ENCODE measurements around the gene CBX2.

The CBX2 gene

GRCh38 chr17:79814127-79814973 lies 36.4 kb downstream of the CBX2 start:
- DNase-seq, result peak in 1 of 2 experiments; percentile 36

DNA sequence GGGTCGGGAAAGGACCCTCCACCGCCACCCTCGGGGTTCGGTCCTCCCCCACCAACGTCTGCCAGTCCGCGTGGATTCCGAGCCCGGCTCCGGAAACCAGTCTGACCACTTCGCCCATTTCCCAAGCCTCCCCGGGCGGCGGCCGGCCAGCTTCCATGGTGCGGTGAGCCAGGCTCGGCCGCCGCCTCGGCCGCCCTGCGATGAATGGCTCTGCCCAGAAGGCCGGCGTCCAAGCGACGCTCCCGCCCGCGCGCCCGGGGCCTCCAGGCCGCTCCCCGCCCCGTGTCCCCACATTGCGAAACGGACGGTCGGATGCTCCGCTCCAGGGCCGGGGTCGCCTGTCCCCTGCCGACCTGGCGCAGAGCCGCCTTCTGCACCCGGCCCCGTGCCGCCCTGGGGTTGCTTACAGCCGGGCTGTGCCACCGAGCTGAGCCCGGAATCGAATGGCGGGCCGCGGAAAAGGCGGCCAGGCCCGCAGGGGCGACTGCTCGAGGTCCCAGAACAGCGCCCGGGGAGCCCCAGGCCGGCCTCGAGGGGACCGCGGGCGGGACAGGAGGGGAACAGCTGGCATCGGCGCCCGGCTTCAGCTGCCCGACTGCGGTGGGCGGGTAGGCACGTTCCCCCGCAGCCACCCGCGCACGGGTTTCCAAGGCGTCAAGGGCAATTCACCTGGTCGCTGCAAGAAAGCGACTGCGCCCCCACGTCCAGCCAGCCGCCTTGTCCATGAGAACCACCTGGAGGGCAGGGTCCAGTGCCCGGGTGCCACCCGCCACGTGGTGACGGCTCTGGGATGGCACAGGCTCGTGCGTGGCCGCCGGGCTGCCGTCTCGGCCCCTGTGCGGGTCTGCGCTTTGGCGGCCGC lies 37.3 kb downstream of the CBX2 start:
- no peak for DNase-seq

GRCh38 chr17:79815836-79816461 lies 38.0 kb downstream of the CBX2 start:
- DNase-seq, result no peak

- DNase-seq, result no peak
Observed at GRCh38 chr17:79818026-79818758, 40.2 kb downstream of the CBX2 start.

GRCh38 chr17:79819085-79819484 lies 41.1 kb downstream of the CBX2 start:
- DNase-seq, result no peak

DNA sequence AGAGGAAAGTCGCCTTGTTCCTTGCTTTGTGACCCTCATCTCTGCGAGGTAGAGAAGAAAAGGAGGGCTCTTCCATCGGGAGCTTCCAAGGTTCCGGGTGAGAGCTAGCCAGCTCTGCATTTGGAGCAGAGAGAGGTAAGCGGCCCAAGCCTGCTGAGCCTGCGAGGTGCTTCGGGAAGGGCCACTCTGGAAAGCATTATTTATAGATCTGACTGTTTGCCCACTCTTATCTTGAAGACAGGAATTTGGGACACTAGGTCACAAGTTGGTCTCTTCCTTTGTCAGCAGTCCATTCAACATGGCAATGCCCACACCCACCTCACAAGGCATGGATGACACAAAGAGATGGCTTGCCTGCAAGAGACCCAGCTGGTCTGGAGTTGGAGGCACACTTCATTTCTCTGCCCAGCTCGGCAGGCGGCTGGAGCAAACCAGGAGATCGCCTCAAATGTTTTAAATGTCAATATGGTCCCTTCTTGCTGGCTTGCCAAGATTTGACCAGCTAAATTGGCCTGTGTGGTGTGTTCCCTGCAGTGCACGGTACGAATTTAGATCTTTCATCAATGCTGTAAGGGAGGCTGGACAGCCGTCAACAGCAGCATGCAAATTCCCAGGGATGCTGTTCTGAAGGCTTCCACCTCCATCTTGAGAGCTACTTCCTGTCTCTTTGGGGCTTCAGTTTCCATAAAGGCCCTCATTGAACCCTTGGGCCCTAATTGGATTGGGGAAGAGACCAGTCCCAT lies 41.8 kb downstream of the CBX2 start:
- DNase-seq, result no peak

GRCh38 chr17:79820959-79821330 lies 43.0 kb downstream of the CBX2 start:
- no peak for DNase-seq

- no peak for DNase-seq
Observed at GRCh38 chr17:79821331-79822095, 43.6 kb downstream of the CBX2 start.

DNA sequence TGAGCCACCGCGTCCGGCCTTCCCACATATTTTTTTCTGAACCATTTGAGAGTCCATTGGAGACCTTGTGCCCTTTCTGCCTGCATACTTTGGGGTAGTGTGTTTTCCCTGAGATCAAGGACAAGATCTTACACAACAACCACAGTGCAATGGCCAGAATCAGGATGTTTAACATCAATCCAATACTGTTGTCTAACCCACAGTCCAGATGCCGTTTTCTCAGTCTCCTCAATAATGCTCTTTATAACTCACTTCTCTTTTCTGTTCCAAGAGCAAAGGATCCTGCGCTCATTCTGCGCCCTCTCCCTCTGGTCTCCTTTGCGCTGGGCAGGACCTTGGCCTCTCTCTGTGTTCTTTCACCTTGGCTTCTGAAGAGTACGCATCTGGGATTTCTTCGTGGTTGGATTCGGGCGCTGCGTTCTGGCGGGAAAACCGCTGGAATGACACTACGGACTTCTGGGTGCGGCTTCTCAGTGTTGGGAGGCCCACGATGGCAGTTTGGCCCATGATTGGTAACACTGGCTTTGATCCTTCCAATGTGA lies 44.7 kb downstream of the CBX2 start:
- DNase-seq, result no peak

GRCh38 chr17:79824234-79824633 lies 46.3 kb downstream of the CBX2 start:
- DNase-seq, result no peak

DNA sequence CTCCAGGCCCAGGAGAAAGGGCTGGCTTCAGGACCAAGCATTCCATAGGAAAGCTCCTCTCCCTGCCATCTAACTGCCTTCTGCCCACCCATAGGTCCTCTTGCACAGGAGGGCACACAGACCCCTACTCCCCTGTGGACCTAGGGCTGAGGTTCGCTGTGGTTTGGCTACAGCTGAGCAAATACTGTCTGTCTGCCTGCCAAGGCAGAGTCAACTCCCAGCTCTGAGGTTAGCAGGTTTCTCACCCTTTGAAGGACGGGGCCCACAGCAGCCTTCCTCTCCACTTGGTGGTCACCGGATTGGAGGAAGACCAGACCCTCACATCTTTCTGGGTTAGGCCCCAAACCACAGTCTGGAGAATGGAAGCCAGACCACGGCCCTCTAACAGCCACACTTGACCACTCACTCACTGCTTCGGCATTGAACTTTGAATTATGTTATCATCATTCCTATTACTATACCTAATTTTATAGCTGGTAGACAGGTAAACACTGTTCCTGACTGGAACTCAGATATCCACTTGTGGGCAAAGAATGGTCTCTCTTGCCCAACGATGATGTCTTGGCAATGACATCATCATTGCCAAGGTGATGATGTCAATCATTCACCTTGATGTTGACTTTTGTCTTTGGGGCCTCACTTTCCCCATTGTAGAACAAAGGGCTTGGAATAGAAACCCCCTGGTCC lies 47.1 kb downstream of the CBX2 start:
- no peak for DNase-seq

GRCh38 chr17:79825580-79825921 lies 47.6 kb downstream of the CBX2 start:
- DNase-seq, result no peak

GRCh38 chr17:79826204-79826680 lies 48.3 kb downstream of the CBX2 start:
- DNase-seq, result no peak

- no peak for DNase-seq
Observed at GRCh38 chr17:79826841-79827578, 49.1 kb downstream of the CBX2 start.

DNA sequence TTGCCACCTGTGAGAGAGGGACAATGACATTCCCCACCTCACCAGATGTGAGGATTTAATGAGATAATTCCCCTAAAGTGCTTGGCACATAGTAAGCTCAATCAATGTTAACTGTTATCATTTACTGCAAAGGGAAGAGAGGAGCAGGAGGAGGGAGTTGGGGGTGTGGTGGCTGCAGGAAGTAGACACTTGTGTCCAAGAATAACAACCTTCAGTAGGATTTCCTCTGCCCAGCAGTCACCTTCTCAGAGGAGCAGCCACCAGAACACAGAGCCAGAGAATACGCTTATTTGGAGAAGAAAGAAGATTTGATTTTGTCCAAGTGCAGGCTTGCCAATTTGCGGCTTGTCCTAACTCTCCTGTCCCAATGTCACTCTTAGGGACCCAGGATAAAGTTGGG lies 51.1 kb downstream of the CBX2 start:
- DNase-seq, result no peak

DNA sequence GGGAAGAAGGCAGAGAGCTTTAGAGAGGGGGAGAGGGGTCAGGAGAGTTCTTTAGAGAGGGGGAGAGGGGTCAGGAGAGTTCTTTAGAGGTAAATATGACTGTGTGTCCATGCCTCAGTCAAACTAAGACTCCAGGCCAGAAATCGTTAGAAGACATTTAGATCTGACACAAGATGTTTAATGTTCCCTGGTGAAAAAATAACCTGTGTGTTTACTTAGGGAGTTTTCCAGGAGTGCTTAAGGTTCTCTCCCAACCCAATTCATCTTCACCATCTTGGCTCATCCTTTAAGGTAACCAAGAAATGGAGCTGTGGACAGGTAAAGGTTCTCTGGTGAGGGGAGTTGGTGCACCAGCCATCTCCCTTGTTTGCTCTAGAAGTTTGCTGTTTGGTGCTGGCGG lies 51.5 kb downstream of the CBX2 start:
- DNase-seq, result no peak

DNA sequence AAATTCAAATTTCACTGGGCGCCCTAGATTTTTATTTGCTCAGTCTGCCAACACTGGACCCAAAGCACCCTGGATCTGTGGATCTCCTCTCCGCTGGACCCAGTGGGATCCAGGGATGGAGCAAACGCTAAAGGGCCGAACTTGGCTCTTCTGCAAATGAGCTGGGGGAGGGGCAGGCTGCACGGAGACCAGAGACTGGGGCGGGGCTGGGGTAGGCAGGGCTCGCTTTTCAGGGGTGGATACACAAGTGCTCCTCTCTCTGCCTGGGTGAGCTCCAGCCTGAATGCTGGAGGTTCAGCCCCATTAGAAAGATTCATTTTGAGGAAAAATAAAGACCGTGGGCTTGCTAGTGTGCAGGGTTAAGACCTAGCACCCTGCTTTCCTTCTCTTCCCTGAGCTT lies 52.4 kb downstream of the CBX2 start:
- peak in 1 of 2 experiments; percentile 22 for DNase-seq

GRCh38 chr17:79830763-79831264 lies 52.9 kb downstream of the CBX2 start:
- DNase-seq, result peak in 1 of 2 experiments; percentile 51
